ENCODE data around the gene PLEKHG5. TPM values are rescaled to one million over a fixed set of nuclear protein-coding genes. Genes with fewer than 3 reads are reported as not detected.

PLEKHG5 gene
- total and polyA plus RNA-seq, 9 donors = 2.0 to 13.1 (median 9.4) TPM

- no peak for DNase-seq
- H3K27ac ChIP-seq = no peak overlapping the region
- intact Hi-C loops (cut with DNase I) = no loop called here
- no peak overlapping the region for H3K4me3 ChIP-seq
- no peaks in the 10 kb centered on the region for H3K4me1 ChIP-seq (ENCODE audit: insufficient read depth)
- 86 to 95% (median 92%) methylated on average over 5 of the region's 5 CpGs for WGBS, 3 donors
- H3K36me3 ChIP-seq = no peaks in the 10 kb centered on the region
- TF ChIP-seq EP300 (IDR thresholded peaks at IDR 0.05) (no peak), CTCF (IDR thresholded peaks at IDR 0.05) (no peak), POLR2A (IDR thresholded peaks at IDR 0.05) (no peak)
- no peaks in the 10 kb centered on the region for H3K9me3 ChIP-seq
- no peaks in the 10 kb centered on the region for H3K27me3 ChIP-seq
These were observed 24.7 kb downstream of the PLEKHG5 start for GRCh38 chr1:6466751-6467150.

- 45 to 67% (median 47%) methylated on average over 7 to 43 of the region's 43 CpGs for WGBS, 3 donors
- peaks cover 3% of the 10 kb centered on the region for H3K4me1 ChIP-seq (ENCODE audit: insufficient read depth)
- H3K36me3 ChIP-seq = no peaks in the 10 kb centered on the region
- no peak within 1 kb of the TSS for H3K27ac ChIP-seq
- DNase-seq = no peak
- no peaks in the 10 kb centered on the region for H3K27me3 ChIP-seq
- intact Hi-C loops (cut with DNase I) = no loop called here
- TF ChIP-seq POLR2A (IDR thresholded peaks at IDR 0.05) (no peak), EP300 (IDR thresholded peaks at IDR 0.05) (no peak), CTCF (IDR thresholded peaks at IDR 0.05) (no peak)
- no peak within 1 kb of the TSS for H3K4me3 ChIP-seq
- H3K9me3 ChIP-seq = no peaks in the 10 kb centered on the region
These were observed 25.4 kb downstream of the PLEKHG5 start, which contains the start of gene TNFRSF25 for GRCh38 chr1:6466023-6466422. Gene TNFRSF25, minus strand, starts transcription at chr1:6466173. Its CDS starts 66 bp downstream, at chr1:6466107.

GRCh38 chr1:6465461-6466005 lies 25.9 kb downstream of the PLEKHG5 start:
- 75 to 76% (median 75%) methylated on average over 16 to 21 of the region's 21 CpGs for WGBS, 3 donors
- DNase-seq = no peak
- Histone ChIP-seq H3K4me3 (no peak overlapping the region), H3K4me1 (ENCODE audit: insufficient read depth) (peaks cover 3% of the 10 kb centered on the region), H3K9me3 (no peaks in the 10 kb centered on the region), H3K27ac (no peak overlapping the region), H3K27me3 (no peaks in the 10 kb centered on the region), H3K36me3 (no peaks in the 10 kb centered on the region)
- intact Hi-C loops (cut with DNase I) = no loop called here
- TF ChIP-seq EP300 (IDR thresholded peaks at IDR 0.05) (no peak), POLR2A (IDR thresholded peaks at IDR 0.05) (no peak), CTCF (IDR thresholded peaks at IDR 0.05) (no peak)

- DNase-seq = no peak
- H3K4me3 ChIP-seq = no peak overlapping the region
- no peak overlapping the region for H3K27ac ChIP-seq
- TF ChIP-seq POLR2A (IDR thresholded peaks at IDR 0.05) = no peak
- TF ChIP-seq CTCF (IDR thresholded peaks at IDR 0.05) = no peak
- no peak for TF ChIP-seq EP300 (IDR thresholded peaks at IDR 0.05)
- WGBS, 3 donors = 92 to 93% (median 93%) methylated on average over 5 of the region's 5 CpGs
- H3K27me3 ChIP-seq = no peaks in the 10 kb centered on the region
- intact Hi-C loops (cut with DNase I) = no loop called here
- no peaks in the 10 kb centered on the region for H3K36me3 ChIP-seq
- no peaks in the 10 kb centered on the region for H3K9me3 ChIP-seq
- peaks cover 3% of the 10 kb centered on the region for H3K4me1 ChIP-seq (ENCODE audit: insufficient read depth)
These were observed 26.6 kb downstream of the PLEKHG5 start for GRCh38 chr1:6464915-6465314.
